Hematopoietic multipotent progenitor cell treated with erythropoietin and hydrocortisone succinate and interleukin-3 and kit ligand, for 6 days (in vitro differentiated cells): Measurements from ENCODE around the gene MNX1.

ENCODE experiments used
- DNase-seq: peaks from one replicate; pipeline ENCODE4 v3.0.0-alpha.2; 2015

The MNX1 gene

DNA sequence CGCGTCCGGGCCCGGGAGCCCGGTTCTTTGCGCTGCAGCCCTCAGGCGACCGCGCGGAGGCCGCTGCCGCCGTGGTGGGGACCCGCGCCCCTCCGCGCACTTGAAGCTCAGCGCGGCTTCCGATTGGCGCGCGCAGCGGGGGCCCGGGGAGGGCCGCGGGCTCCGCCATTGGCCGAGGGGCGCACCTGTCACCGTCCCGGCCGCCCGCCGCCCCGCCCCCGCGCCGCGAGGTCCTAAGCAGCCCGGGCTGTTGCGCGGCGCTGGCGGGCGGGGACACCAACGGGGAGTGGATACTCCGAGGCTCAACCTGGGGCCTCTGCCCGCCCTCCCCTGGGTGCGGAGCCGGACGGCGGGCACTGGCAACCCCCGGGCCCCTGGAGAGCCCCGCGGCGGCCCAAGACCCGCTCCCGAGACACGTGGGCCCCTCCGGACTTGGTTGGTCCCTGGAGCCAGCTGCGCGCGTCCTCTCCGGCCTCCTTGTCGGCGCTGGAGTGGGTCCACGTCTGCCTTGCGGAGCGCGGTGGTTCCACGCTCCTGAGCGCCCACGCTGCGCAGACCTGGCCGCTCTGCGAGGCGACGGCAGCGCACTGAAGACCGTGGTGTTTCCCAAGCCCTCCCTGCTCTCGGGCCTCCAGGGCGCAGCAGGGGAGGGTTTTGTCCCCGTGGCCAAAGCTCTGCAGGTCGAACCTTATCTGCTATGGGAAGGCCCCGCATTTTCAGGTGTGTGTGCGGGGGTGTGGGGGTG, at the start of gene MNX1:
Gene MNX1, minus strand, starts transcription at position 76 of the 745 bp plus-strand sequence. CDS start 313 bp downstream, outside the sequence.
- peak; percentile 62 for DNase-seq

- DNase-seq = no peak
Observed at GRCh38 chr7:157059534-157059933, 49.1 kb upstream of the MNX1 start.

GRCh38 chr7:157058701-157059100, 48.2 kb upstream of the MNX1 start:
- no peak for DNase-seq

- no peak for DNase-seq
Observed at GRCh38 chr7:157058068-157058467, 47.6 kb upstream of the MNX1 start.

- no peak for DNase-seq
Observed at GRCh38 chr7:157056957-157057902, 46.8 kb upstream of the MNX1 start.

GRCh38 chr7:157056246-157056645, 45.8 kb upstream of the MNX1 start:
- no peak for DNase-seq

GRCh38 chr7:157054927-157055326, 44.5 kb upstream of the MNX1 start:
- DNase-seq = no peak

GRCh38 chr7:157053118-157053517, 42.7 kb upstream of the MNX1 start:
- no peak for DNase-seq

GRCh38 chr7:157047148-157047547, 36.7 kb upstream of the MNX1 start:
- DNase-seq = no peak

GRCh38 chr7:157046681-157047080, 36.2 kb upstream of the MNX1 start:
- DNase-seq = no peak

DNA sequence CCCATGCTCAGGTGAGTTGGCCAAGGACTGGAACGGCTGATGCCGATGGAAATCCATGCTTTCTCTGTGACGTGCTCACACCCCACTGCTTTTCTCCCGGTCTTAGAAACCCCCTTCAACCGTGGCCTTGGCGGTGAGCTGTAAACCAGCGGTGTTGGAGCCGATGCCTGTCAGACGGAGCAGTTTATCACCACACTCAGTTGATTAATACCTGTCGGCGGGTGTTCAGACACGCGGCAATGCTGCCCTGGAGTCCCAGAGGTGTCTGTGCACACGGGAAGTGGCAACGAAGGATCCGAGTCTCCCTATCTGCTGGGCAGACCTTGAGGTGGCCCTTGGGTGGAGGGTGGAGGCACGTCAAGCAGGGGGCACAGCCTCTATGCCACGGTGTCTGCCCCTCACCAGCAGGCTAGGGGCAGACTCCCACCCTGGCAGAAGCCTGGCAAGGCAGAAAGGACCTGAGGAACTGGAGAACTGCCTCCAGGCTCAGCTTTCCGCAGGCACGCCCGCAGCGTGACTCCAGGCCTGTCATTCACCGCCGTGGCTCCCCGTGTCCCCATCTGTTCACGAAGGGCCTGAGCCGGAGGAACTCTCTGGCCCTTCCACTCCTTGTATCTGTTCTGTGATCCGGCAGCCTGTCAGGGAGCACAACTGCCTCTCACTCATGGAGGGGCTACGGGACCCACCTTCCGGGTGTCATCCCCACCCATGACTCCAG, 34.6 kb upstream of the MNX1 start:
- no peak for DNase-seq

DNA sequence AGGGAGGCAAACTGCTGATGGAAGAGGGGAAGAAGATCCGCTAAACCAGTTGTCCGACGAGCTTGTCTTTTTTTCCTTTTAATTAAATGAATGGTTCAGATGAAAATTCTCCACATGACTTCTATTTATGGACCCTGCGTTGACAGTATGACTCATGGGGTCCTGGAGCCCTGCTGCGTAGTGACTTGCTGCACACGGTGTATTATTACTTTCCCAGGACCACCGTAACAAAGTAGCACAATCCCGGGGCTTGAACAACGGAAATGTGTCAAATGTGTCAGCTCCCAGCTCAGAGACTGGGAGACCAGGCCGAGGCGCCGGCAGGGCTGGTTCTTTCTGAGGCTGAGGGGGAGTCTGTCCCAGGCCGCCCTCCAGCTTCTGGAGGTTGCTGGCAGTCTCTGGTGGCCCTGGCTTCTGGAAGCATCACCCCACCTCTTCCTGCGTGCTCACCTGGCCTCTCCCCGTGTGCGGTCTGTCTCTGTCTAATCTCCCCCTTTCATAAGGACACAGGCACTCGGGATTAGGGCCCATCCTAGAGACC, 33.8 kb upstream of the MNX1 start:
- no peak for DNase-seq

- DNase-seq = no peak
Observed at GRCh38 chr7:157043745-157044144, 33.3 kb upstream of the MNX1 start.

DNA sequence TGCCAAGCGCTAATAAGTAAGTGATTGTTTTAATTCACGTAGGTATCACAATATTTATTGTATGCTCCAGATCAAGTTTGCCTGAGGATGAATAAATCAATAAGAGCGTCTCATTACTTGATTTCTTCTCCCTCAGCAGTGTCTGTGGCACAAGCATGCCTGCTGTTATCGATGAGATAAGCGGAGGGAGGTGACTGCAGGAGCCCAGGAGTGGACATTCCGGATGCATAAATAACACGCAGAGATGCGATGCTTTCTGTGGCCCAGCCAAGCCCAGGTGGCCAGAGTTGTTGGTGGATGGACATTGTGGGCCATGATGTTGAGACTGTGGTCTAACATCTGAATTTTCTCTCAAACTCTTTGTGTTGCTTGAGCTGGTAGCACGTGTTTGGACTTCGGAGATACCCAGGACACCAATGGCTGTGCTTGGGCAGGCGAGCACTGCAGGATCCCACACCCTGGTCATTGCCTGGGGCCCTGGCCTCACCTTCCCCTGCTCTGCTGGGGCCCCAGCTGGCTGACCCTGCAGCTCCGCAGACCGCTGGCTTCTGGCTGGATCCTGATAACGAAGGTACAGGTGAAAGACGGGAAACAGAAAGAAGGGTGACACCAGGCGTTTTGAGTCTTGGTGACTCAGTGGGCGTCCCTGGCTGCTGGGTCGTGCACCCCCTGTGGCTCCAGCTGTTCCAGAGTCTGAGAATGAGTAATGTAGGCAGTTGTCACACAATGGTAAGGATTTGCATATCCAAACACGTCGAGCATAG, 31.2 kb upstream of the MNX1 start:
- DNase-seq = no peak

DNA sequence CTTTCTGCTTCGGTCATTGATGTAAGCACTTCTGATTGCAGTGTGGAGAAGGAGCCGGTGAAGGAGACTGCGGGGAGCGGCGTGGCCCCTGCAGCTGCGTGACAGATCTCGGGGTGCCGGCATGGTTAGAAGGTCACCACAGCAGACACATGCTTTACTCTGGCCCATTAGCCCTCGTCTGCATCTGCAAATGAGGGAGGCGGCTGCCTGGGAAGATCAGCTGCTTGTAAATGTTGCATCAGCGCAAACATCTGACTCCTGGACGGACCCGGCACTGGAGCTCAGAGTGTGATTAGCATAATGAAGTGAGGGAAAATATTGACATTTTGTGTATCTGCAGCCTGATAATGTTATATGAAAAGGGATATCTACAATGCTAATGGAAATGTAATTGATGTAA, 30.5 kb upstream of the MNX1 start:
- no peak for DNase-seq

DNA sequence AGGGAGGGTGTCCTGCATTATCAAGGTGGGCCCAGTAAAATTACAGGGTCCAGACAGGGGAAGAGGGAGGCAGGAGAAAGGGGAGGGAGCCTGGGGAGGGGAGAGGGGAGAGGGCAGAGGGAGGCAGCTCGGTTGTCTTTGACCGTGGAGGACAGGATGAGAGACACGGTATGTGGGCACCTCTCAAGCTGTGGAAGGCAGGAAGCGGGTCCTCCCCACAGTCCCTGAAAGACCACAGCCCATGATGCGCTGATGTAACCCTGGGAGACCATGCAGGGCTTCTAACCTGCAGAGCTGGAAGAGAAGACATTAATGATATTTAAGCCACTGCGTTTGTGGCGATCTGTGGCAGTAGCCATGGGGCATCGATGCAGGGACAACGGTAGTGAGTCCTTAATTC, 27.2 kb upstream of the MNX1 start:
- DNase-seq = no peak

DNA sequence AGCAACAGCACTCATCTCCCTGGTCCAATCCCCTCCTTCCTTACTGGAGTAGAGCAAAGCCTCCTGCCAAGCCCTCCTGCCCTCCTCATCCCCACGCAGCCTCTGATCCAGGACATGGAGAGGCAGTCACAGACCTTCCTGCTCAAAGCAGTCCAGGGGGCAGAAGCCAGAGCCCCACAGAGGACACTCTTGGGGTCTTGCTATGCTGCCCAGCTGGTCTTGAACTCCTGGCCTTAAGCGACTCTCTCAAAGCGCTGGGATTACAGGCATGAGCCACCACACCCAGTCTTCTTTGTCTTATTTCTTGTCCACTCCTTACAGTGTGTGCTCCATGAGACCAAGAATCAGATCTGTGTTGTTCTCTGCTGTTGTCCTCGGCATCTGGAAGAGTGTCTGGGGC, 26.6 kb upstream of the MNX1 start:
- DNase-seq = no peak

GRCh38 chr7:157035979-157036378, 25.5 kb upstream of the MNX1 start:
- DNase-seq = no peak

DNA sequence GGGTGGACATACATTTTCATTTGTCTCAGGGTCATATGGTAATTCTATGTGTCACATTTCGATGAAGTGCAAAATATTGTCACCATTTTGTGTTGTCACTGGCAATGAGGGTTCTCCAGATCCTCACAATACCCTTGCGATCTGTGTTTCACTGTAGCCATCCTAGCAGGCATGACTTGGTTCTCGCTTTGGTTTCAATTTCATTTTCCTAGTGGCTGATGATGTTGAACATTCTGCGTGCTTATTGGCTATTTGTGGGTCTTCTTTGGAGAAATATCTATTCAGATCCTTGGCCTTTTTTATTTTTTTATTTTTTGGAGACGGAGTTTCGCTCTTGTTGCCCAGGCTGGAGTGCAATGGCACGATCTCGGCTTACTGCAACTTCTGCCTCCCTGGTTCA, 24.8 kb upstream of the MNX1 start:
- DNase-seq = no peak

- no peak for DNase-seq
Observed at GRCh38 chr7:157033483-157034473, 23.3 kb upstream of the MNX1 start.
